ENCODE results near the gene HES2.
A peak's percentile ranks its signal among the peaks of the same experiment; 100 is the strongest.
"Not testable (repeated sequence)": the region's sequence is repeated elsewhere in the genome, so short reads cannot be mapped to it uniquely, and the experiment has no call there.

Gene HES2

GRCh38 chr1:6453895-6454855 lies 34.5 kb upstream of the HES2 start:
- DNase-seq = not testable (repeated sequence)

DNA sequence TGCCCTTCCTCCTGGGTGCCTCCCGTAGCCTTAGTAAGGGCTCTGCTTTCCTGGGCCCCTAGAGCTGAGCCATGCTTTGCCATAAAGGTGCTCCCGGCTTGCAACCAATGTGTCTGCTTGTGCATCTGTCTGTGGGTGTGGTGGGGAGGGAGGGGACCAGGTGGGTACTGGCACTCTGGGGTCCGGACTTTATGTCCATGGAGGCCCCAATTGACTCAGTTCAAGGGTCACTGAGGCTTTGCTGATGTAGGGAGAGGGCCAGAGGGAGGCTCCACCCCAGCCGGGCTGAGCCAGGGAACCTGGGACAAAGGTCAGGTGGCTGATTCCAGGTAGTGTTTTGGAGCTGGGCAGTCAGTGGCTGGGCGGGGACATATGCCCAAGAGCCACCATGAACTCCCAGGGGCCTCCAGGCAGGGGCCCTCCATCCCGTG lies 31.2 kb upstream of the HES2 start:
- no peak for DNase-seq

DNA sequence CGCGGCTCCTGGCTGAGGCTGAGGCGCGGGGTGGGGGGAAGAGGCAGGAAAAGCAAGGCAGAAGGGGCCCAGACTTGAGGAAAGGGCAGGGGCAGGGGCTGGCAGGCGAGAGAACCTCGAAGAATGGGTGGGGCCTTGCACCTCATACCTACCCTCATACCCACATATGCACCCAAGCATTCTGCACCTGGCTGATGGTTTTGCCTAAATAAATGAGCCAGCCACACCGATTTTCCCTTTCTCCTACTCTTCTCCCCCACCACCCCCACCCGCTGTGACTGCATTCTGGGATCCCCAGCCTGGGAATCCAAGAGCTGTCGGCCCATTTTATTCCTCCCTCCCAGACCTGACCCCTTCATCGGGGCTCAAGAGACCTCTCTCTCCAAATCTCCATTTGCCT lies 30.8 kb upstream of the HES2 start:
- DNase-seq = not testable (repeated sequence)

DNA sequence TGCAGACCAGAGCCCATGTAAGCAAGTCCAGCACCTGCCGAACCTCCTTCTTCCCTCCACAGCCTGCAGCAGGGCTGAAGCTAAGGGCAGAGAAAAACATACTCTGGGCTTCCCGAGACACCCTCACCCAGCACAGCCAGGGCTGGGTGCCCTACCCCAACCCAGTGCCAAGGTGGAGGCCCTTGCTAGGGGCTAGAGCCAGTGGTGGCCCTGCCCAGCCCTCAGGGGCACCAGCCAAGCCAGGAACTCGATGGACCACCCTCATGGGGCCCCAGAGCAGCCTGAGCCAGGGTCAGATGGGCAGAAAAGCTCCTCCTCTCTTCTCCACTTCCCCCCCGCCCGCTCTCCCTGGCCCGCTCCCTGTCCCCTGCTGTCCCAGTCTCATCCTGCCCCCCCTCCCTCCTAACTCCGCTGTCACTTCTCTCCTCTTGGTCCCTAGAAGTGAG lies 30.3 kb upstream of the HES2 start:
- DNase-seq = no peak

DNA sequence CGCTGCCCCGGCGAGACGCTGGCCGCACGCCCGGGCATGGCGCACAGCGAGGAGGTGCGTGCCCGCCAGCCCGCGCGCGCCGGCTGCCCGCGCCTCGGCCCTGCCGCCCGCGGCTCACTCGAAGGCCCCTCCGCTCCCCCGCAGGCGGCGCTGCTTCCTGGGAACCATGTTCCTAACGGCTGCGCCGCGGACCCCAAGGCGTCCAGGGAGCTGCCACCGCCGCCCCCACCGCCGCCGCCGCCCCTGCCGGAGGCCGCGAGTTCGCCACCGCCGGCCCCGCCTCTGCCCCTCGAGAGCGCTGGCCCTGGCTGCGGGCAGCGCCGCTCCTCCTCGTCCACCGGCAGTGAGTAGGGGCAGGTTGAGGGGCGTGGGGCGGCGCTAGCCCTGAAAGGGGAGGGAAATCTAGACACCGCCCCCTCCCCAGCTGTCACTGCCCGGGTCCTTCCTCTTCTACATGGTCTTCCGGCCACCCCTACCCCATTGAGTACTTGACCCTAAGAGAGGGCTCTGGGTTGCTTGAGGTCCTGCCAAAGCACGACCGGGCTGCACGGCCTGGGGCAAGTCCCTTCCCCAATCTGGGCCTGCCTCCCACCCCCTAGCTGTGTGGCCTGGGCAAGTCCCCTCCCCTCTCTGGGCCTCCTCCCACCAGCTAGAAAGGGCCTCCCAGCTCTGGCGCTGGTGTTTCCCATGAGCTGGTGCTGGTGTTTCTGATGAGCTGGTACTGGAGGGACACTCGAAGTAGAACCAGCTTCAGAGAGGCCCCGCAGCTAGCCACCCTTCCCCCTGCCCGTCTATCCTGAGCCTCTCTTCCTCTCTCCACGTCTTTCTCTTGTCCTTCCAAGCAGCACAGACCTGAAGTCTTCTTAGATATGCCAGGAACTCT lies 29.3 kb upstream of the HES2 start:
- DNase-seq = peak; percentile 30

DNA sequence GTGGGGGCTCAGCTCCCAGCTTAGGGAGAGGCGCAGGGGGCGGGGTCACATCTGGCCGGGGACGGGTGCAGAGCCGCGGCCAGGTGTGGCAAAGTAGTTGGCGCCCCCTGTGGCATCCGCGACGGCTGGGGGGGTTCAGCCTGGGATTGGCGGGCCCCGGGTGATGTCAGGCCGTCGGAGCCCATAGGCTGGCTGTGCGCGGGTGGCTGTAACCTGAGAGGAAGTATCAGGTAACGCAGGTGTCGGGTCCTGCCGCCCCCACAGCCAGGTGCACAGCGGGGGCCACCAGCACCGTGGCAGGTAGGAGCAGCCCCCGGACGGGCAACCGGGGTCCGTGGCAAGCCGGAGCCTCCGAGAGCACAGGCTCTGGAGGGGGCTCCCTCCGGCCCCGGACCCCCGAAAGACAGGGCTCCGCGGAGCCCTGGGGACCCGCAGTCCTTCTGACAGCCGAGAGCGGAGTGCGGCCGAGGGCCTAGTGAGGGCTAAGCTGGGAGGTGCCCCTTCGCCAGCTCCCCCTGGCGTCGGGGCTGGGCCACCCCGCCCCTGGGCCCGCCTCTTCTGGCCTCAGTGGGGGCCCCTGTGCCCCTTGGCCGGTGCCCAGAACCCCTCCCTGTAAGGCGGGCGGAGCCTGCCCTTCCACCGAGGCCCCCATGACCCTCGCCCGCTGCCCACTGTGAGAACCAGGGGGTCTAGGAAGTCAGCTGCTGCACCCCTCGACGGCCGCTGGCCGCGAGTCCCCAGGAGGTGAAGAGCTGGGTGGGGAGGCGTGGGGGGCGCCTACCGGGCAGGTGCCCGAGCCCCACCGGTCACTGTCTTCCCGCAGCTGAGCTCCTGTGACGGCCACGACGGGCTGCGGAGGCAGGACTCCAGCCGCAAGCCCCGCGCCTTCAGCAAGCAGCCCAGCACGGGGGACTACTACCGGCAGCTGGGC lies 28.4 kb upstream of the HES2 start:
- peak; percentile 23 for DNase-seq

- DNase-seq = no peak
Measured at GRCh38 chr1:6447016-6447817, 27.5 kb upstream of the HES2 start.

- no peak for DNase-seq
Measured at GRCh38 chr1:6446665-6447015, 26.9 kb upstream of the HES2 start.

DNA sequence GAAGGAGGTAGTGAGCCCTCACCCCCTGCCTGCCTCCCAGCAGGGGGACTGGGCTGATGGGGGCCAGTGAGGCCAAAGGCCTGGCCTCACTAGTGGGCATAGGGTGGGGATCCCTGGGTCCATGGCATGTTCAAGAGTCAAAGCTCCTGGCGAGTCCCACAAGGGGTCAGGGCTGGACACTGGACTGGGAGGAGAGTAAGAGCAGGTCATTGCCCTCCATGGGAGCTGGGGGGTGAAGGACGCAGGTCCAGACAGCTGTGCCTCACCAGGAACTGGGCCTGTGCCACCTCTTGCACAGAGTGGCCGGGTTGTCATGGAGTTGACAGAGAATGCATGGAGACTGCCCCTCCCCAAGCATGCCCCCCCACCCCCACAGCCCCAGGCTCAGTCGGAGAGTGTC lies 26.2 kb upstream of the HES2 start:
- not testable (repeated sequence) for DNase-seq

- DNase-seq = peak; percentile 18
Measured at GRCh38 chr1:6445062-6445763, 25.5 kb upstream of the HES2 start.

- no peak for DNase-seq
Measured at GRCh38 chr1:6444377-6444776, 24.7 kb upstream of the HES2 start.

DNA sequence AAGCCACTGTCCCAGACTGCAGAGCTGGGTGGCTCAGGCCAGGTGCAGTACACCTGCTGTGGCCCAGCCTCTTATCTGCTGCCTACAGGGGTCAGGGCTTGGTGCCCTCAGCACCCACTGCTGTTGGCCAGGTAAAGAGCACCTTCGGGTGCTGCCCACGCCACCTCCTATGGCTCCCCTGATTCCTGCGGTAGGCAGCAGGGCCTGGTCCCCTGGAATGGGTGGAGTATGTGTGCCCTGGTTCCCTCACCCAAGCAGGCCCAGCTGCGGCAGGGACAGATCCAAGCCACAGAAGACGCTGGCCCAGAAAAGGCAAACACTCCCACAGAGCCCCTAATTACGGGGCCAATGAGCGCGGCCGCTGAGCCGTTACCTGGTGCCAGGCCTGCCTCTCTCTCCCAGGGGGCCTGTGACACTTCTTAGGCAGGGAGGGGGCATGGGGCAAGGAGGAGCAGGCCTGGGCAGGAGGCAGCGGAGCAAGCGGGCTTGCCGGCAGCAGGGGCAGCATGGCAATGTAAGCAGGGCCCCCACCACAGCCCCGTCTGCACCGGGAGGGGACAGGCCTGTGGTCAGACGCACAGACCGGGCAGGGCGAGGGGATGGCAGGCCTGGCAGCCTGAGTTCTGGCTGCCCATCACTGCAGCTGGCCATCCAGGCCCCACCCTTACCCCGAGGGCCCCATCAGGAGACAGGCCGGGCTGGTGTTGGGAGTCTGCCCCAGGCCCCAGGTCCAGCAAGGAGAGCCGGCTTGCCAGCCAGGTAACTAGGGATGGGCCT lies 23.8 kb upstream of the HES2 start:
- no peak for DNase-seq

DNA sequence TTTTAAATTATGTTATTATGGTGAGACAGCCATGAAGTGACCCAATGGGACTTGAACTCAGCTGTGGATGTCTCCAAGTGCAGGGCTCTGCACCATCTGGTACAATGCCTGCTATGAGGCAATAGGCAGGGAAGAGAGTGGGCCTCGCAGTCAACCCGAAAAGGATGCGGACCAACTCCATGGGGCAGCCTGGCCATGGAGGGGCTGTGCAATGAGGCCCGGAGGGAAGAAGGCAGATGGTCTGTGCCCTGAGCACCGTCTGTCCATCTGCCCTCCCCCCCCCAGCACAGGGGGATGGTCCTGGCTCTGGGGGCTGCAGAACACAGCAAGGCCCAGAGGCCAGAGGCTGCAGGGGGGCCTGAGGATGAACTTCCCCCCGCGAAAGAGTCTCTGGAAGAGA lies 21.9 kb upstream of the HES2 start:
- no peak for DNase-seq

DNA sequence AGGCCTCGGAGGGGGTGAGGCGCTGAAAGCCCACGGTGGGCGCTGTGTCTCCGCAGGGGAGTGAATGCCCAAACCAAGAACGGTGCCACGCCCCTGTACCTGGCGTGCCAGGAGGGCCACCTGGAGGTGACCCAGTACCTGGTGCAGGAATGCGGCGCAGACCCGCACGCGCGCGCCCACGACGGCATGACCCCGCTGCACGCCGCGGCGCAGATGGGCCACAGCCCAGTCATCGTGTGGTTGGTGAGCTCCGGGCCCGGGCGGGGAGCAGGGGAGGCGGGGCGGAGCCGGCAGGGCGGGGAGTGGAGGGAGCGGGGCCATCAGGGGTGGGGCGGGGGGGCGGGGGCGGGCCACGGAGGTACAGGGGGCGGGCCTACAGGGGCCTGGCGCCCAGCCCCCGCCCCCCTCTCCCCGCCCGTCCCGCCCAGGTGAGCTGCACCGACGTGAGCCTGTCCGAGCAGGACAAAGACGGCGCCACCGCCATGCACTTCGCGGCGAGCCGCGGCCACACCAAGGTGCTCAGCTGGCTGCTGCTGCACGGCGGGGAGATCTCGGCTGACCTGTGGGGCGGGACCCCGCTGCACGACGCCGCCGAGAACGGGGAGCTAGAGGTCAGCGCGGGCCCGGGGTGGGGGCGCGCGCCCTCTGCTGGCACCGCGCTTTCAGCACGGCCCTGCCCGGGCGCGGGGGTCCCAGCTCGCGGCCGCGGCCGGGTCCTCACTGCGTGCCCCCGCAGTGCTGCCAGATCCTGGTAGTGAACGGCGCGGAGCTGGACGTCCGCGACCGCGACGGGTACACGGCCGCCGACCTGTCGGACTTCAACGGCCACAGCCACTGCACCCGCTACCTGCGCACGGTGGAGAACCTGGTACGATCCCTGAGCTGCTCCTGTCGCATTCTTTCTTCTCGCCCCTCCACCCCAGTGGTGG lies 20.7 kb upstream of the HES2 start:
- peak; percentile 79 for DNase-seq

DNA sequence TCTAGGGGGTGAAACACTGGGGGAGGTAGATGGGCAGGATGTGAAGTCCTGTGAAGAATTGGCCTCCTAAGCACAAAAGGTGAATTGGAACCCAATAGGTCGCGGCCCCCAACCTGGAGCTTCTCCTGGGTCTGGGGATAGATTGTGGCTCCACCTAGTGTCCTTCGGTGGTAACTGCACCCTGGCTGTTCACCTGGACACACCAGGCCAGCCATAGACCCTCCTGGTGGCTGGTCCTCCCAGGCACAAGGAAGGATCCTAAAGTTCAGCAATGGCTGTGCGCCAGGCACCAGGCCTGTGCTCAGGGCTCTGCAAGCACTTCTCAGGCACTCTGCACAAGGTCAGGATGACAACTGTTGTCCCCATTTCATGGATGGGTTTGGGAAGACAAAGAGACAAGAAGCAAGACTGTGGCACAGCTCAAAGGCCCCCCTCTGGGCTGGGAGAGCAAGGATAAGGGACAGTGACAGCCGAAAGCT lies 18.4 kb upstream of the HES2 start:
- peak; percentile 62 for DNase-seq

DNA sequence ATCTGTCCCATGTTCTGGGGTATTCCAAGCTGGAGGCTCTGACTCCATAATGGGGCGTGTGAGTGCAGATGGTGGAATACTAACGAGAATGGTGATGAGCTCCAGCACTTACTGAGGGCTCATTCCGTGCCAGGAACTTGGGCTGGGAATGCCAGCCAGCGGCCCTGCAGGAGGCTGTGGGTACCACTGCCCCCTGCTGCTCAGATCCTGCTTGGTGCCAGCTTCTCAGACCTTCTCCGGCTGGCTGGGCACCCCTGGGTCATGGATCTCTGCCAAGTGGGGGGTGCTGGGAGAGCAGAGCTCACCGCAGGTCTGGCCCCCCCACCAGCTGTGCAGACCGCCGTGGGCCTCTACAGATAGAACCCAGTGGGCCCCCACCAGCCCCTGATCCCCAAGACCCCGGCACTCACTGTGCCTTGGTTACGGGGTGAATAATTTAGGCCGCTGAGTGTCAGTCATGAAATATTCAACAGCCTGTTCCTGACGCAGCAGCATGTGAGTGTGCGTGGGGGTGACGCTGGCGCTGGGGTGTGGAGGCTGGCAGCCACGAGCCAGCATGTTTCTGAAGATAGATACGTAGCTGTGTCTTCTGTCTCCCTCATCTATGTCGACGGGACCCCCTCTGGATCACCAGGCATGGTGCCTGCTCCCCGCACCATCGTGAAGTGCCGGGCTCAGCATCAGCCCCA lies 17.4 kb upstream of the HES2 start:
- not testable (repeated sequence) for DNase-seq

DNA sequence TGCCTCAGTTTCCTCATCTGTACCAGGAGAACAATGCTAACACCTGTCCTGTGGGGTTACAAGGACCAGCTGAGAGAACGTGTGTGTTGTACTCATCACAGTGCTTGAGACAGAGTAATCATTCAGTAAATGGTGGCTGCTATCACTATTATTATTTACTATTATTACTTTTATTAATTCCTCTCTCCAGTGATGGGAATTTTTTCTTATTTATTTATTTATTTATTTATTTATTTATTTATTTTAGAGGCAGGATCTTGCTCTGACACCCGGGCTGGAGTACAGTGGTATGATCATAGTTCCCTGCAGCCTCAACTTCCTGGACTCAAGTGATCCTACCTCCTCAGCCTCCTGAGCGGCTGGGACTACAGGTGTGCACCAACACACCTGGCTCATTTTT lies 16.6 kb upstream of the HES2 start:
- not testable (repeated sequence) for DNase-seq

- DNase-seq = no peak
Measured at GRCh38 chr1:6435547-6435946, 15.8 kb upstream of the HES2 start.

All from stimulated activated naive CD4-positive, alpha-beta T cell treated with Interleukin-2 at 50 U/mL for 16 hours (primary cell).